GM12801 (cell line): ENCODE data around the gene ST8SIA2.

Experiments
- TF ChIP-seq, protein P1 (sequence below): IDR thresholded peaks from one replicate; pipeline ENCODE4 v1.5.1; 2011; ENCODE audit warnings: control low read depth; ENCODE audit not compliant: insufficient read length; ENCODE audit errors: extremely low read depth

The ST8SIA2 gene

DNA sequence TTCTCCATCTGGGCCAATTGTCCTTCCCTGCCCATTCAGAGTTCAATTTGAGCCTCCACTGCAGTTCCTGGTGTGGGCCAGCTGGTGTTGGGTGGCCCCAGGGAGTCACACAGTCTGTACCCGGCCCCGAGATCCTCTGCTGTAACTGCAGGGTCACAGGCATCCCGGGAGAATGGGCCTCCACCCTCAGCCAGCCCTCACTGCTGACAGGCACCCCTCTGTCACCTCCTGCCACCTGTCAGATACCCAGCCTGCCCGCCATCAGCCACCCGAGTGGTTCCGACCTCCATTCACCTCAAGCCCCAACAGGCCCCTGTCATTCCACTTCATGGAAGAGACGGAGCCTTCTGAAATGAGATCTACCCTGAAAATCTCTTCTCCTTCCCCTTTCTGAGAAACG lies 73.2 kb downstream of the ST8SIA2 start:
- TF ChIP-seq, protein P1, sequence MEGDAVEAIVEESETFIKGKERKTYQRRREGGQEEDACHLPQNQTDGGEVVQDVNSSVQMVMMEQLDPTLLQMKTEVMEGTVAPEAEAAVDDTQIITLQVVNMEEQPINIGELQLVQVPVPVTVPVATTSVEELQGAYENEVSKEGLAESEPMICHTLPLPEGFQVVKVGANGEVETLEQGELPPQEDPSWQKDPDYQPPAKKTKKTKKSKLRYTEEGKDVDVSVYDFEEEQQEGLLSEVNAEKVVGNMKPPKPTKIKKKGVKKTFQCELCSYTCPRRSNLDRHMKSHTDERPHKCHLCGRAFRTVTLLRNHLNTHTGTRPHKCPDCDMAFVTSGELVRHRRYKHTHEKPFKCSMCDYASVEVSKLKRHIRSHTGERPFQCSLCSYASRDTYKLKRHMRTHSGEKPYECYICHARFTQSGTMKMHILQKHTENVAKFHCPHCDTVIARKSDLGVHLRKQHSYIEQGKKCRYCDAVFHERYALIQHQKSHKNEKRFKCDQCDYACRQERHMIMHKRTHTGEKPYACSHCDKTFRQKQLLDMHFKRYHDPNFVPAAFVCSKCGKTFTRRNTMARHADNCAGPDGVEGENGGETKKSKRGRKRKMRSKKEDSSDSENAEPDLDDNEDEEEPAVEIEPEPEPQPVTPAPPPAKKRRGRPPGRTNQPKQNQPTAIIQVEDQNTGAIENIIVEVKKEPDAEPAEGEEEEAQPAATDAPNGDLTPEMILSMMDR: no peak

DNA sequence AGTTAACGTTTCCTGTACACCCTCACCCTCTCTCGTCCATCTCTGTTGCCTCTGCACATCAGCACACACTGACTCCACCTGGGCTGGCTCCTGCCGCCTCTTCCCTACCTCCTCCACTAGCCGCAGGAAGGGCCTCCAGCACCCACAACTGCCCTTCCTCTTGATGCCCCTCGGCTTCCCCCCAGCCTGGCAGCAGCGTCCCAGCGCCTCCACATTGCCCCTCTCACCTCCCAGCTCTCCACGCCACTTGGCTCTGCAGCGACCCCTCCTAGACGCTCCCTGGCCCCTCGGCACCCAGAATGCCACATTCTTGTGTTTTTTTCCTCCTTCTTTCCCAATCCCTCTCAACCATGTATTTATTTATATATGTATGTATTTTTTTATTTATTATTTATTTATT lies 73.6 kb downstream of the ST8SIA2 start:
- TF ChIP-seq, protein P1: no peak

DNA sequence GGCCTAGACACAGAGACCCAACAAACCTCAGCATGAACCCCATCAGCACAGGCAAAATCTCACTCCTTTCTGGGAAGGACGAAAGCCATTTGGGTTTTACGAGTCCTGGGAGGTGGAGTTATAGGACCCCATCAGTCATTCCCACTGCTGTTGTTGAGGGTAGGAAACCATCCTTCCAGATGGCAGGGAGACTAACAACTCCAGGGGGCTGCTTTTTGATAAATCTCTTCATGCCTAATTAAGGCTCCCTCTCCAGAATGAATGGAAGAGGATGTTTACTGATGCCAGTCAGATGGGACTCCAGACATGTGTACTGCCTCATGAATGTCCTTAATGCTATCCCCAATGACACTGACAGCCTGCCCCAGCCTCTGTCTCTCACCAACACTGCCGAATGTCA lies 75.3 kb downstream of the ST8SIA2 start:
- TF ChIP-seq, protein P1: no peak

DNA sequence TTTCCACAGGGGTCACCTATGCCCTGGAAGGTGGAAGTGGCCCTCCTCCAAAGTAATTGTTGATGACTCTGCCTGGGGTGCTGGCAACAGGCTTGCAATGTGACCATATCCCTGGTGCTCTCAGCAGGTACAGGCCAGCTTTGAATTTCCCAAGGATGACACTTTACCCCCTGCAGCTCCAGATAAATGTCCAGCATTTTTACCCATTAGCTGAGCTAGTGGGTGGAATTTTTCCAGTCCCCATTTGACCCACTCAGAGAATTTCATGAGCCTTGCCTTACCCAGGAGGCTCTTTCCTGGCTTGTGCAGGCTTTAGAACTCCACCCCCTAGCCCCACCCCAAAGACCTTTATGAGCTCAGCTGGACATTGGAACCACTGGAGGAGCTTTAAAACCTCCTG lies 77.6 kb downstream of the ST8SIA2 start:
- TF ChIP-seq, protein P1: no peak

DNA sequence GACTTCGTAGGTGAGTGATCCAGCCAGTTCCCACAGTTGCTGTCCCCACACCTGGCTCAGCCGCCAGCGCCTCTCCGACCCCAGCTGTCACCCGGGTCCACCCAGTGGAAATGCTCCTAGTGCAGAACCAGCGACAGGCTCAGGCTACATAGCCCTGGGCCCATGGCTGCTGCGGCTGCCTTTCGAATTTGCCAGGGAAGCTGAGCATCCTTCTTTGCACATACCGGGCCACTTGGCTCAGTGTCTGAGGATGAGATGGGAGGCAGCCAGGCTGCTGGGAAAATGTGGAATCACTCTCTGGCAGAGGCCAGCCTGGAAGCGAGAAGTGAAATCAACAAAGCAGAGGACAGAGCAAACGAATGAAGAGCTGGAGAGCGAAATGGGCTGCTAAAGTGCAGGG lies 80.1 kb downstream of the ST8SIA2 start:
- TF ChIP-seq, protein P1: no peak

DNA sequence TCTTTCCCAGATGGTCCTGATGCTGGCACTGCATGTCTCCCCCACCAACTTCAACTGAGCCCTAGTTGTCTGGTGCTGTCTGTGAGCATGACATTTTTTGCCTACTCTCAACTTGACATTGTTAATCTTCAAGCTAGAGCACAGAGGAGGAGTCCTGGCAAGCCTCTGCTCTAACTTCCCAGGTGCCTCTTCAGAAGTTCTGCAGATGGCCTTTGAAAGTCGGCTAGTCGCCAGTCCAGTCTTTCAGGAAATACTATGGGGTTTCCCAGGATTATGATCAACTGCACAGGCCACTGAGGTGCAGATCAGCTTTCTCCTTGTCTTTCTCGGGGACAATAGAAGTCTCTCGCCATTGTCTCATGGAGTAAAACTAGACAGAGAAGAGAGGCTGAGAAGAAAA lies 86.7 kb downstream of the ST8SIA2 start:
- TF ChIP-seq, protein P1: no peak

DNA sequence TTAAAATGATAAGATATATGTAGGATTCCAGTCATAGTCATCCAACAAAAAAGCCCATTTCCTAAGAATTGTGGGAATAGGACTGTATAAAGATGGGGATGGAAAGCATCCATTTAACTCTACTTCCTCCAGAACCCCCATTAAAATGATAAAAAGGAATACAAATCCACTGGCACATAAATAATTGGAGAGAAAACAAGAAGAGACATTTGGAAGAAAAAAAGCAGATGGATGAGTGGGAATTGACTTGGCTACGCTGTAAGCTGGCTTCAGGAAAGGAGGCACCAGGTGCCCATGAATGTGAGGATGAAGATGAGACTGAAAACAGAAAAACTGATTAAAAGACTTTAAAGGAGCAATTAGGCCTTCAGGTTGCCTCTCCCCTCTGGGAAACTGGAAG lies 91.8 kb downstream of the ST8SIA2 start:
- TF ChIP-seq, protein P1: no peak
